HepG2 (cell line): ENCODE data around the gene AIFM1. TPM values are rescaled to one million over a fixed set of nuclear protein-coding genes. Genes with fewer than 3 reads are reported as not detected.
A peak's percentile ranks its signal among the peaks of the same experiment; 100 is the strongest.

ENCODE experiments used
- DNMT3B ChIP-seq: conservative IDR thresholded peaks from 2 replicates; pipeline ENCODE4 v1.6.1; 2016; ENCODE audit warnings: missing biosample characterization, control low read depth
- ETS1 ChIP-seq: sonication (generic); formaldehyde crosslinking; IDR thresholded peaks from 2 replicates; pipeline ENCODE4 v1.4.0; 2020; ENCODE audit warnings: missing genetic modification reagents
- HNF4G ChIP-seq, 2 experiments: sonication (generic) in 1 of 2; formaldehyde crosslinking in 1 of 2; IDR thresholded peaks; 2 replicates each; pipeline versions ENCODE4 v1.4.0 to v1.6.1; 2011 to 2020; ENCODE audit warnings: borderline replicate concordance in 2 of 2, low read depth in 2 of 2, mild to moderate bottlenecking in 2 of 2, low read length in 1 of 2, missing genetic modification reagents in 1 of 2, moderate library complexity in 1 of 2
- ISX ChIP-seq: sonication (generic); formaldehyde crosslinking; conservative IDR thresholded peaks from 2 replicates; pipeline ENCODE4 v1.5.0; 2020; ENCODE audit warnings: missing genetic modification reagents
- JDP2 ChIP-seq: sonication (generic); formaldehyde crosslinking; IDR thresholded peaks from 2 replicates; pipeline ENCODE4 v1.8.1; 2022; ENCODE audit warnings: missing genetic modification reagents, borderline replicate concordance
- MIXL1 ChIP-seq: IDR thresholded peaks from 2 replicates; pipeline ENCODE4 v1.6.1; 2016
- MLXIP ChIP-seq: sonication (generic); formaldehyde crosslinking; IDR thresholded peaks from 2 replicates; pipeline ENCODE4 v1.9.0; 2021; ENCODE audit warnings: missing genetic modification reagents, borderline replicate concordance
- NFKBIZ ChIP-seq: IDR thresholded peaks from 2 replicates; pipeline ENCODE4 v1.6.1; 2018; ENCODE audit warnings: missing genetic modification reagents, missing compliant biosample characterization
- RXRB ChIP-seq: IDR thresholded peaks from 2 replicates; pipeline ENCODE4 v1.6.1; 2016; ENCODE audit warnings: borderline replicate concordance, missing genetic modification reagents, missing compliant biosample characterization
- SAP130 ChIP-seq: IDR thresholded peaks from 2 replicates; pipeline ENCODE4 v1.6.1; 2016; ENCODE audit warnings: low read depth
- THYN1 ChIP-seq: sonication (generic); formaldehyde crosslinking; IDR thresholded peaks from 2 replicates; pipeline ENCODE4 v1.8.1; 2023; ENCODE audit warnings: low read depth, mild to moderate bottlenecking, moderate library complexity, missing genetic modification reagents, borderline replicate concordance
- ZNF263 ChIP-seq: sonication (generic); formaldehyde crosslinking; IDR thresholded peaks from 2 replicates; pipeline ENCODE4 v1.4.0; 2020; ENCODE audit warnings: missing genetic modification reagents
- ZNF33A ChIP-seq: sonication (generic); formaldehyde crosslinking; IDR thresholded peaks from 2 replicates; pipeline ENCODE4 v1.5.1; 2020; ENCODE audit warnings: missing genetic modification reagents, mild to moderate bottlenecking, moderate library complexity, borderline replicate concordance
- ZNF556 ChIP-seq: sonication (generic); formaldehyde crosslinking; IDR thresholded peaks from 2 replicates; pipeline ENCODE4 v1.4.0; 2020; ENCODE audit warnings: mild to moderate bottlenecking, missing genetic modification reagents, borderline replicate concordance
- ZNF646 ChIP-seq: sonication (generic); formaldehyde crosslinking; IDR thresholded peaks from 2 replicates; pipeline ENCODE4 v1.9.0; 2021; ENCODE audit warnings: mild to moderate bottlenecking, missing genetic modification reagents
- ZNF7 ChIP-seq: IDR thresholded peaks from 2 replicates; pipeline ENCODE4 v1.6.1; 2016; ENCODE audit warnings: missing biosample characterization, missing genetic modification reagents
- ZSCAN12 ChIP-seq: sonication (generic); formaldehyde crosslinking; IDR thresholded peaks from 2 replicates; pipeline ENCODE4 v1.9.0; 2021; ENCODE audit warnings: mild to moderate bottlenecking, missing genetic modification reagents
- ZUFSP ChIP-seq: sonication (generic); formaldehyde crosslinking; IDR thresholded peaks from 2 replicates; pipeline ENCODE4 v1.9.0; 2021; ENCODE audit warnings: missing genetic modification reagents, mild to moderate bottlenecking, borderline replicate concordance
- polyA plus RNA-seq, 8 experiments: library from polyadenylated mRNA; depleted of rRNA in 3 of 8; stranded (reverse) in 7 of 8; unstranded in 1 of 8; fragments of >200 nt; fragmentation: Illumina TruSeq in 4 of 8; extraction: Trizol in 4 of 8; gene quantifications; 2 replicates each; pipeline versions ENCODE4 v1.2.1 to v1.2.3, GENCODE V29; 2011 to 2016; ENCODE audit warnings: low read depth in 4 of 8, missing spikeins in 1 of 8, mixed read lengths in 1 of 8; ENCODE audit not compliant: insufficient read depth in 1 of 8
- total RNA-seq, 5 experiments: library from RNA; depleted of rRNA; stranded (reverse); fragments of >200 nt; fragmentation: Illumina TruSeq; extraction: Trizol; gene quantifications; 2 replicates each; pipeline ENCODE4 v1.2.3, GENCODE V29; 2016; ENCODE audit warnings: low read depth in 1 of 5

Gene AIFM1
- total and polyA plus RNA-seq, 2 of the 13 experiments (the other 11 are each of a cell fraction or from before 2014, with no cell fraction given): 42.8 to 46.9 TPM

GRCh38 chrX:130091980-130092522 lies 73.6 kb downstream of the AIFM1 start (continued):
- TF ChIP-seq MLXIP (CRISPR knock-in tag) (no peak), SAP130 (CRISPR knock-in tag) (peak; percentile 50), ZSCAN12 (CRISPR knock-in tag) (no peak), ZUFSP (CRISPR knock-in tag) (no peak), HNF4G (IDR thresholded peaks at IDR 0.05; ENCODE audit: borderline replicate concordance, low read depth, low read length) (no peak), HNF4G (CRISPR knock-in tag; IDR thresholded peaks at IDR 0.05; ENCODE audit: borderline replicate concordance, low read depth) (no peak), MIXL1 (CRISPR knock-in tag) (no peak), DNMT3B (no peak), THYN1 (CRISPR knock-in tag) (no peak), JDP2 (CRISPR knock-in tag) (no peak), ZNF7 (CRISPR knock-in tag) (no peak), ZNF646 (no peak), ETS1 (CRISPR knock-in tag) (no peak), ISX (no peak), NFKBIZ (no peak), ZNF33A (no peak), ZNF556 (CRISPR knock-in tag) (no peak), ZNF263 (CRISPR knock-in tag) (no peak), RXRB (CRISPR knock-in tag) (0 out of 2 replicates have a peak, but pooled peaks have one; percentile 8)
